Fibroblast of pulmonary artery (primary cell): ENCODE results near the gene FAM111B.
"Not testable (repeated sequence)": the region's sequence is repeated elsewhere in the genome, so short reads cannot be mapped to it uniquely, and the experiment has no call there.

ENCODE experiments used
- DNase-seq: peaks from one replicate; pipeline ENCODE4 v3.0.0-alpha.2; 2010; ENCODE audit warnings: low read depth
- H3K4me3 ChIP-seq: replicated peaks from 2 replicates; pipeline ENCODE4 v1.5.1; 2011; ENCODE audit warnings: low read depth, mild to moderate bottlenecking, control low read depth, low read length, moderate library complexity
- CTCF ChIP-seq: IDR thresholded peaks from 2 replicates; pipeline ENCODE4 v1.5.1; 2011; ENCODE audit warnings: mild to moderate bottlenecking, control low read depth, low read length, inconsistent platforms; ENCODE audit errors: missing control alignments

FAM111B gene

GRCh38 chr11:59076876-59077571, 30.0 kb upstream of the FAM111B start:
- no peak for TF ChIP-seq CTCF
- DNase-seq = no peak
- no peak overlapping the region for H3K4me3 ChIP-seq

- no peak for DNase-seq
- TF ChIP-seq CTCF = no peak
- H3K4me3 ChIP-seq = no peak overlapping the region
These were observed 28.6 kb upstream of the FAM111B start for GRCh38 chr11:59078435-59078834.

- TF ChIP-seq CTCF = no peak
- DNase-seq = no peak
These were observed 28.0 kb upstream of the FAM111B start for GRCh38 chr11:59079086-59079485.

GRCh38 chr11:59080421-59080820, 26.6 kb upstream of the FAM111B start:
- not testable (repeated sequence) for DNase-seq, H3K4me3 ChIP-seq

More at GRCh38 chr11:59079086-59079485, 28.0 kb upstream of the FAM111B start:
- H3K4me3 ChIP-seq = no peak overlapping the region

GRCh38 chr11:59081430-59082020, 25.5 kb upstream of the FAM111B start:
- H3K4me3 ChIP-seq, DNase-seq: not testable (repeated sequence)

- not testable (repeated sequence) for DNase-seq, H3K4me3 ChIP-seq
These were observed 21.0 kb upstream of the FAM111B start, which contains the start of gene GLYATL1B for GRCh38 chr11:59086007-59086406. GLYATL1B (plus strand) TSS chr11:59086307; CDS start chr11:59086307, 0 bp downstream.

GRCh38 chr11:59088162-59088561, 18.9 kb upstream of the FAM111B start:
- no peak for DNase-seq
- TF ChIP-seq CTCF = no peak
- no peak overlapping the region for H3K4me3 ChIP-seq

- H3K4me3 ChIP-seq, DNase-seq: not testable (repeated sequence)
These were observed 13.5 kb upstream of the FAM111B start for GRCh38 chr11:59093576-59093975.

- H3K4me3 ChIP-seq, DNase-seq: not testable (repeated sequence)
These were observed 11.8 kb upstream of the FAM111B start for GRCh38 chr11:59095225-59095624.

- not testable (repeated sequence) for H3K4me3 ChIP-seq, DNase-seq
These were observed 11.0 kb upstream of the FAM111B start for GRCh38 chr11:59095972-59096575.
